ENCODE data around the gene PTMA. TPM values are rescaled to one million over a fixed set of nuclear protein-coding genes. Genes with fewer than 3 reads are reported as not detected.
"Not testable (repeated sequence)": the region's sequence is repeated elsewhere in the genome, so short reads cannot be mapped to it uniquely, and the experiment has no call there.

Gene PTMA
- polyA plus RNA-seq, 1 donor, result 1,252 TPM

DNA sequence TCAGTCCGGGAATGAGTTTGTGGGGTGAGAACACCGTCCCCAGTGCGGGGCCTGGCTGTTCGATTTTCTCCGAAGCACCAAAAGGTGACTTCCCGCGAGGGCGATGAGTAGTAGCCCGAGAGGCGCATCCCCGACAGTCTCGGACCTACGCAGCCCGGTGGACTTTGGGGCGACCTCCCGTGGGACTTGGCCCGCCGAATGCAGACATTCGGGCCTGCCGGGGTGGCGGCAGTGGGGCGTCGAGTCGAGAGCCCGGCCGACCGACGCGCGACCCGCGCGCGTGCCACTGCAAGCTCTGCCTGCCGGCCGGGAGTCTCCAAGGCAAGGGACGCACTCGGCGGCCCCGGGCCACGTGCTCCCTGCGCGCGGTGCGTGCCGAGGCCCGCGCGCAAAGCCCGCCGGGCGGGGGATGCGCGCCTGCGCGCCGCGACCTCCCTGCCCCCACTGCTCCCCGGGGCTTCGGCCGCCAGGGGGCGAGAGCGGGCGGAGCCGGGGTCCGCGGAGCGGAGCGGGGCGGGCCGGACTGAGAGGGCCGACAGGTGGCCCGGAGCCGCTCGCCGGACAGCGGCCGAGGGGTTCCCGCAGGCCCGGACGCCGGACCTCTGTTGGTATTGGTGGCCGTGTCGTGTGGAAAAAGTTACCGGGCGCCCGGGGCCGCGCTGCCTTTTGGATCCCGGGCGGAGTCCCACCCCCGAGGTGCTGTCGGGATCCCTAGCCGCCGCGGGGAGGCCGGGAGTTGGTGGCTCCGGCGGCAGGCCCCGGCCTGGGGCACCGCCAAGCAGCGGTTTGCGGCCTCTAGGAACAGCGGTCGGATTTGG lies 1.9 kb downstream of the PTMA start:
- Histone ChIP-seq H3K27me3 (ENCODE audit: control insufficient read depth, insufficient read depth, low read length) (no peaks in the 10 kb centered on the region), H3K36me3 (ENCODE audit: control insufficient read depth, insufficient read depth, low read length) (peaks cover 27% of the 10 kb centered on the region), H3K27ac (ENCODE audit: low read length) (peak overlapping the region; percentile 92), H3K4me1 (ENCODE audit: control insufficient read depth, insufficient read depth, low read length) (peaks cover 24% of the 10 kb centered on the region), H3K9me3 (ENCODE audit: control insufficient read depth, low read depth, low read length) (peaks cover 9% of the 10 kb centered on the region), H3K4me3 (ENCODE audit: low read length) (peak overlapping the region; percentile 95)
- WGBS (ENCODE audit: insufficient coverage, low lambda C conversion rate), result no CpG with 5 or more reads among the region's 105 CpGs
- peak; percentile 81 to 90 for DNase-seq

DNA sequence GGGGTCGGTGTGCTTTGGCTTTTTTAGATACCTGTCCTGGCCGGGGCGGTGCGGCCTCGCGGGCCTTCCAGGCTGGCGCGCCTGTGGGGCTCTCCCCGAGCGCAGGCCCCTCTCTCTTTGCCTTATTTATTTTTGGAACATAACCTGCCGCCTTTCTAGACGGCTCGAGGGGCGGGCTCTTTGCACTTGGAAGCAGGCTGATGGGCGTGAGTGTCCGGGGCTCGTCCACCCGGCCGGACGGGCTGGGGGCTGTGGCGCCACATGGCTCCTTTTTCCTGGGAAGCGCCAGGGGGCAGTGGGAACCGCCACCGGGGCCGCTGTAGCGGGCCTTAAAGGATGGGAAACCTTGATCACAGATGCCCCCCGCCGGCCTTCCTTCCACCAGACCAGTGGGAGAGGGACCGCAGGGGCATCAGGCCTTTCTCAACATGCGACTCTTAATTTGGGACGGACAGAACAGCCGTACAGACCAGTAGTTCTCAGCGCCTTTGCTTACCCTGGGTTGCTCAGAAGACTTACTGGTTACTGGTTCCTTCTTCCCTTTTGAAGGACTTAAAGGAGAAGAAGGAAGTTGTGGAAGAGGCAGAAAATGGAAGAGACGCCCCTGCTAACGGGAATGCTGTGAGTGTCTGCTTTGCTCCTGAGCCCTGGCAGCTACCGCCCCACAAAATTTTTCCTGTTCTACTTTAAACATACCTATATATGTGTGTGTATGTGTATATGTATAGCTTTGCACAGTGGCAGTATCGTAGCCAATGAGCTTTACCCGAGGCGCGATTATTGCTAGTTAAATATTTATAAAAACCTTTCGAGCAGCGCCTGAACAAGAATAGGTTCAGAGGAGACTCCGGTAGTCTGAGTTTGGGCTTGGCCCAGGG lies 2.7 kb downstream of the PTMA start:
- Histone ChIP-seq H3K27ac (ENCODE audit: low read length) (peak overlapping the region; percentile 78), H3K4me1 (ENCODE audit: control insufficient read depth, insufficient read depth, low read length) (peaks cover 22% of the 10 kb centered on the region), H3K27me3 (ENCODE audit: control insufficient read depth, insufficient read depth, low read length) (no peaks in the 10 kb centered on the region), H3K36me3 (ENCODE audit: control insufficient read depth, insufficient read depth, low read length) (peaks cover 27% of the 10 kb centered on the region), H3K4me3 (ENCODE audit: low read length) (peak overlapping the region; percentile 89), H3K9me3 (ENCODE audit: control insufficient read depth, low read depth, low read length) (peaks cover 9% of the 10 kb centered on the region)
- DNase-seq, result peak in 1 of 2 donors; percentile 67
- no CpG with 5 or more reads among the region's 43 CpGs for WGBS (ENCODE audit: insufficient coverage, low lambda C conversion rate)

DNA sequence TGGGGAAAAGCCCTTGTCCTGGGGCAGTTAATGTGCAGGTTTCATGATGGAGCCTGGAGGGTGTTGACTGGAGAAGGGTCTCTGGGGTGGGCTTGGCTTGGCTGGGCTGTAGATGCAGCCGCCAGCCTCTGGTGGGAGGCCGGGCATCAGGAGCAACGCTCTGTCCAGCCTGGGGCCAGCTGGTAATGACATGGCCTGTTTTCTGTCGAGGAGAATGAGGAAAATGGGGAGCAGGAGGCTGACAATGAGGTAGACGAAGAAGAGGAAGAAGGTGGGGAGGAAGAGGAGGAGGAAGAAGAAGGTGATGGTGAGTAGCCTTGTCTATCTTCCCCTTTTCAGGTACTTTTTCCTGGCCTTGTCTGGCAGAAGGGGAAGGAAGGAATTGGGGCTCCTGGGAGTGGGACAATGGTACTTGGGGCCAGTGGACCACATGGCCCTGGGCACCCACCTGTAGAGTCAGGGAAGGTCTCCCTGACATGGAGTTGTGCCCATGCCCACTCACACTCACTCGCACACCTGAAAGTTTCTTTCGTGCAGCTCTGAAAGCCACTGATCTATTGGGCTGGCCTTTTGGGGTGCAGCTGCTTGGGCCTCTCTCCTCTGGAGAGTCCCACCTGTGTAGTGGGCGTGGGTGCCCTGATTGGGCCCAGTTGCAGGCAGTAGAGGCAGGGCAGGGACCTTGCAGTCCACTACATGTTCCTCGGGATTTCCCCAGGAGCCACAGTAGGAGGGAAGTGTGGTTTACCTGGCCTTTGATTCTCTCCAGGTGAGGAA lies 3.5 kb downstream of the PTMA start:
- Histone ChIP-seq H3K9me3 (ENCODE audit: control insufficient read depth, low read depth, low read length) (peaks cover 9% of the 10 kb centered on the region), H3K27ac (ENCODE audit: low read length) (peak overlapping the region; percentile 8), H3K36me3 (ENCODE audit: control insufficient read depth, insufficient read depth, low read length) (peaks cover 27% of the 10 kb centered on the region), H3K27me3 (ENCODE audit: control insufficient read depth, insufficient read depth, low read length) (no peaks in the 10 kb centered on the region), H3K4me1 (ENCODE audit: control insufficient read depth, insufficient read depth, low read length) (peaks cover 22% of the 10 kb centered on the region), H3K4me3 (ENCODE audit: low read length) (peak overlapping the region; percentile 89)
- DNase-seq, result no peak
- WGBS (ENCODE audit: insufficient coverage, low lambda C conversion rate), result no CpG with 5 or more reads among the region's 9 CpGs

DNA sequence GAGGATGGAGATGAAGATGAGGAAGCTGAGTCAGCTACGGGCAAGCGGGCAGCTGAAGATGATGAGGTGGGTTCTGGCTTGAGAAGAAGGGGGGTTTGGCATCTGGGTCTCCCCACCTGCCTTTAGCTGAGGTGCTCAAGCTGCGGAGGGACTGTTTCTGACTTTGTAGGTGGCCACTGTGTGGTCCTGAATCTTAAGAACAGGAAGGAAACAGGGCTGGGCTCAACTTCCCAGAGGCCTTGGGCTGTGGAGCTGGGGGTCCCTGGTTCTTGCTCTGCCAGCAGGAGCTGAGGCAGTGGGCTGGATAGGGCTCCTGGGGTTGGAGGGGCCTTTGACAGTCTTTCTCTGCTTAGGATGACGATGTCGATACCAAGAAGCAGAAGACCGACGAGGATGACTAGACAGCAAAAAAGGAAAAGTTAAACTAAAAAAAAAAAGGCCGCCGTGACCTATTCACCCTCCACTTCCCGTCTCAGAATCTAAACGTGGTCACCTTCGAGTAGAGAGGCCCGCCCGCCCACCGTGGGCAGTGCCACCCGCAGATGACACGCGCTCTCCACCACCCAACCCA lies 4.2 kb downstream of the PTMA start:
- not testable (repeated sequence) for H3K27ac ChIP-seq (ENCODE audit: low read length); H3K27me3 ChIP-seq (ENCODE audit: control insufficient read depth, insufficient read depth, low read length); DNase-seq
- Histone ChIP-seq H3K4me1 (ENCODE audit: control insufficient read depth, insufficient read depth, low read length) (peaks cover 21% of the 10 kb centered on the region), H3K9me3 (ENCODE audit: control insufficient read depth, low read depth, low read length) (peaks cover 10% of the 10 kb centered on the region), H3K36me3 (ENCODE audit: control insufficient read depth, insufficient read depth, low read length) (peaks cover 27% of the 10 kb centered on the region), H3K4me3 (ENCODE audit: low read length) (peak overlapping the region; percentile 7)
- no CpG with 5 or more reads among the region's 18 CpGs for WGBS (ENCODE audit: insufficient coverage, low lambda C conversion rate)

DNA sequence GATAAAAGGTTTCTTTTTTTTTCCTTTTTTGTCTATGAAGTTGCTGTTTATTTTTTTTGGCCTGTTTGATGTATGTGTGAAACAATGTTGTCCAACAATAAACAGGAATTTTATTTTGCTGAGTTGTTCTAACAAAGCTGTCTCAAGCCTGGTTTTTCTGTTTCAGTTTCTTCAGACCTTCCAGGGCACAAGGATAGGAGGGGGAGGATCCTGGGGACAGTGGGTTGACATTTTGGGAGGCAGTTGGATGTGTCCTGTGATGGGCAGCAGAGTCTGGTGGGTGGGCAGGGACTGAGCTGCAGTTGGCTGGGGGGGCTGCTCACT lies 5.0 kb downstream of the PTMA start:
- Histone ChIP-seq H3K36me3 (ENCODE audit: control insufficient read depth, insufficient read depth, low read length) (peaks cover 27% of the 10 kb centered on the region), H3K4me1 (ENCODE audit: control insufficient read depth, insufficient read depth, low read length) (peaks cover 19% of the 10 kb centered on the region)
- H3K9me3 ChIP-seq (ENCODE audit: control insufficient read depth, low read depth, low read length); DNase-seq; H3K4me3 ChIP-seq (ENCODE audit: low read length); H3K27me3 ChIP-seq (ENCODE audit: control insufficient read depth, insufficient read depth, low read length); H3K27ac ChIP-seq (ENCODE audit: low read length): not testable (repeated sequence)

DNA sequence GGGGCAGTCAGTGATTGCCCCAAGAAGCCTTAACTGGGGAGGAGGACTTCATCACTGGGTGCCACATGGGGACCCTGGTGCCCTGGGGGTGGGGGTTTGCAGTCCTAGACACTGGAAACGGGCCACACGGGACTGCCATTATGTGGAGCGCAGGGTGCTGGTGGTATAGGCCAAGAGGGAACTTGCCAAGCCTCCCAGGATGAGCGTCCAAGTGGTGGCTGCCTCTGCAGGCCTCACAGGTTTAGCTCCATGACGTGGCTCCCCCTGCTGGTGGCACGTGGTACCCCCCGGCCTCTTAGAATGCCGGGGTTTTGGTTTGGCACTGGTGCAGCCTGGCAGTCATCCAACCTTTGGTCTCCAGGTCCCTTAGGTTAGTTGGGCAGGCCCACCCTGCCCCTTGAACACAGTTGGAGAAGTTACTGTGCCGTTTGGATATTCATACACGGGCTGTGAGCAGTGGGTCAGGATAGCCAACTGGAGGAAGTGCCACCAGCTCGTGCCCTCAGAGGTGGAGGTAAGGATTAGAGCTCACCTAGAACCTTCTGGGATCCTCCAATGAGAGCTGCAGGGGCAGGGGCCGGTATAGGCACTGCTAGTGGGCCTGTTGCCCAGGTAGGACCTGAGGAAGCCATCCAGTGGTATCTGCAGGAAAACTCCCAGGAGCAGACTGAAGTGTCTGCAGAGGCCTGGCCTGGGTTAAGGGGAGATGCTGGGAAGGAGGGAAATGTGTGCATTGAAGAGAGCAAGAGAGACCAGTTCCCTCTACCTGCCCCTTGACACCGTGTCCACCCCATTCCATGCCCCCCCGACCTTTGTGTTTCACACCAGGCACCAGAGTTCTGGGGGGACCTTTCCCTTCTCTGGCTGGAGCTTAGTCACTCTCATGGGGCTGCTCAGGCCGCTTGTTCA lies 5.7 kb downstream of the PTMA start:
- Histone ChIP-seq H3K36me3 (ENCODE audit: control insufficient read depth, insufficient read depth, low read length) (peaks cover 27% of the 10 kb centered on the region), H3K4me3 (ENCODE audit: low read length) (no peak overlapping the region), H3K27me3 (ENCODE audit: control insufficient read depth, insufficient read depth, low read length) (no peaks in the 10 kb centered on the region), H3K27ac (ENCODE audit: low read length) (peak overlapping the region; percentile 43), H3K9me3 (ENCODE audit: control insufficient read depth, low read depth, low read length) (peaks cover 8% of the 10 kb centered on the region), H3K4me1 (ENCODE audit: control insufficient read depth, insufficient read depth, low read length) (peaks cover 19% of the 10 kb centered on the region)
- no CpG with 5 or more reads among the region's 15 CpGs for WGBS (ENCODE audit: insufficient coverage, low lambda C conversion rate)
- DNase-seq, result peak; percentile 73 to 80

DNA sequence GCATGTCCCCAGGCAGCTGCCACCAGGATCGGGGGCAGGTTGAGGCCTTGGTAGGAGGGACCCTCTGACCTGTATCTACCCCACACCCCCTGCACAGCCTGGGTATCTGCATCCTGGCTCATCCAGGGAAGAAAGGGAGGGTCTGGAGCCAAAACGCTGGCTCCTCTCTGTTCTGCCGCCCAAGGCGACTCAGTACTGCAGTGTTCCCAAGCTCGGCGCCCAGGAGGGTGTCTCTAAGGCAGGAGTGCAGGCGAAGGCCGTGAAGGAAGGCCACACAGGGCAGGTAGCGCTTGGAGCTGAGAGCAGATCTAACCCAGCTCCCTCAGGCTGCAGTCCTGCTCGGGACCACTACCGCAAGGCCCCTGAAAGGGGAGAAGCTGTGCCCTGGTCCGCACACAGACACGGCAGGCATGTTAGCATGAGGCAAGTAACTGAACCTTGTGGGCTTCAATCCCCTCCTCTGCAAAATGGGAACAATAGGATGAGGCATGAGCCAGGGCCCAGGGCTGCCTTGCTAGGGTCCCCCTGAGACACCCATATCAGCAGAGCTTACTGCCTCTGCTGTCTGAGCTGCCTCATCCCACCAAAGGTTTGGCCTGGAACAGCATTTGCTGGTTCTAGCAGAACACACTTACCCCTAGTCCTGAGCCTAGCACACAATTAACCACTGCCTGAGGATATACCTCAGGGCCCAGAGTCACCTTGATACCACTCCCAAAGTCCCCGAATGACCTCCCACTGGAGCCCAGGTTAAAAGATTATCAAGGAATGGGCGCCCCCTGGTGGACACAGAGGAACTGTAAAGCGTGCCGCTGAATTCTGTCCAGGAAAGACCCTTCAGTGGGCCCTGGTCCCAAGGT lies 6.5 kb downstream of the PTMA start:
- Histone ChIP-seq H3K36me3 (ENCODE audit: control insufficient read depth, insufficient read depth, low read length) (peaks cover 25% of the 10 kb centered on the region), H3K4me1 (ENCODE audit: control insufficient read depth, insufficient read depth, low read length) (peaks cover 19% of the 10 kb centered on the region), H3K4me3 (ENCODE audit: low read length) (no peak overlapping the region), H3K27me3 (ENCODE audit: control insufficient read depth, insufficient read depth, low read length) (no peaks in the 10 kb centered on the region), H3K27ac (ENCODE audit: low read length) (no peak overlapping the region), H3K9me3 (ENCODE audit: control insufficient read depth, low read depth, low read length) (peaks cover 6% of the 10 kb centered on the region)
- peak; percentile 54 to 59 for DNase-seq
- no CpG with 5 or more reads among the region's 17 CpGs for WGBS (ENCODE audit: insufficient coverage, low lambda C conversion rate)

DNA sequence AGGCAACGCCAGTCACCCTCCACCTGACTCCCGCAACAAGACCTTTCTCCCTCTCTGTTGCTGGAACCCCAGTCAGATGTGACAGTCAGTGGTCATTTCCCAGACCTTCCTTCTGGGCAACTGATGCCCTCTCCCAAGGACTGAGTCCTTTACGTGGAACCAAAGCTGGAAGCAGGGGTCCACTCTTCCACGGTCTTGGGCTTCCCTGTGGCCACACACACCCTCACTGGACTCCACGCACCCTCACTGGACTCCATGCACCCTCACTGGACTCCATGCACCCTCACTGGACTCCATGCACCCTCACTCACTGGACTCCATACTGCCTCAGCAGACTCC lies 7.1 kb downstream of the PTMA start:
- Histone ChIP-seq H3K4me3 (ENCODE audit: low read length) (no peak overlapping the region), H3K27ac (ENCODE audit: low read length) (no peak overlapping the region), H3K36me3 (ENCODE audit: control insufficient read depth, insufficient read depth, low read length) (peaks cover 25% of the 10 kb centered on the region), H3K4me1 (ENCODE audit: control insufficient read depth, insufficient read depth, low read length) (peaks cover 19% of the 10 kb centered on the region), H3K27me3 (ENCODE audit: control insufficient read depth, insufficient read depth, low read length) (no peaks in the 10 kb centered on the region), H3K9me3 (ENCODE audit: control insufficient read depth, low read depth, low read length) (peaks cover 6% of the 10 kb centered on the region)
- no peak for DNase-seq
- no CpG with 5 or more reads among the region's 5 CpGs for WGBS (ENCODE audit: insufficient coverage, low lambda C conversion rate)
